Natural killer cell (primary cell): ENCODE data around the gene POLR3A. TPM values are rescaled to one million over a fixed set of nuclear protein-coding genes. Genes with fewer than 3 reads are reported as not detected.

Experiments
- ATAC-seq, 3 donors: fragments of 150-1000 bp in 2 of 3; fragments of 200-7000 bp in 1 of 3; cut with Tn5 transposase; 1 replicate in 1 of 3; 2 replicates in 2 of 3; pipeline ENCODE4 v1.10.0; 2021; ENCODE audit warnings: mild to moderate bottlenecking in 2 of 3, moderate library complexity in 2 of 3
- DNase-seq, 2 donors: peaks; one replicate each; pipeline versions ENCODE4 v3.0.0 to v3.0.0-alpha.2; 2013 to 2021; ENCODE audit warnings: mixed read lengths in 1 of 2
- H3K27ac ChIP-seq: one replicate; pipeline ENCODE4 v1.5.1; 2013; ENCODE audit warnings: mild to moderate bottlenecking, low read length
- H3K27me3 ChIP-seq: one replicate; pipeline ENCODE4 v1.6.1; 2013; ENCODE audit warnings: low read length; ENCODE audit not compliant: control insufficient read depth, insufficient read depth
- H3K36me3 ChIP-seq: one replicate; pipeline ENCODE4 v1.6.1; 2013; ENCODE audit warnings: low read length; ENCODE audit not compliant: control insufficient read depth, insufficient read depth
- H3K4me1 ChIP-seq: one replicate; pipeline ENCODE4 v1.6.1; 2013; ENCODE audit warnings: low read length; ENCODE audit not compliant: control insufficient read depth, insufficient read depth
- H3K4me3 ChIP-seq: one replicate; pipeline ENCODE4 v1.5.1; 2013; ENCODE audit warnings: low read length
- H3K9me3 ChIP-seq: one replicate; pipeline ENCODE4 v1.6.1; 2013; ENCODE audit warnings: low read length; ENCODE audit not compliant: control insufficient read depth, insufficient read depth
- H3K27ac Mint-ChIP-seq, 2 donors: one replicate each; pipeline ENCODE4 v1.8.0; 2022; ENCODE audit warnings: mild to moderate bottlenecking in 2 of 2, mixed read lengths in 2 of 2, moderate library complexity in 1 of 2
- H3K27me3 Mint-ChIP-seq, 2 donors: one replicate each; pipeline ENCODE4 v1.8.0; 2022; ENCODE audit warnings: low read depth in 2 of 2, mixed read lengths in 2 of 2
- H3K36me3 Mint-ChIP-seq: one replicate; pipeline ENCODE4 v1.8.0; 2022; ENCODE audit warnings: mixed read lengths
- H3K4me1 Mint-ChIP-seq, 2 donors: one replicate each; pipeline ENCODE4 v1.8.0; 2022; ENCODE audit warnings: mixed read lengths in 2 of 2
- H3K4me3 Mint-ChIP-seq: one replicate; pipeline ENCODE4 v1.8.0; 2022; ENCODE audit warnings: mild to moderate bottlenecking, moderate library complexity, mixed read lengths
- H3K9me3 Mint-ChIP-seq, 2 donors: one replicate each; pipeline ENCODE4 v1.8.0; 2022; ENCODE audit warnings: mixed read lengths in 2 of 2
- WGBS: methylation state at CpG from one replicate; pipeline ENCODE4 v1.1.7; 2013; ENCODE audit warnings: missing lambda C conversion rate; ENCODE audit not compliant: insufficient coverage; 5-methylcytosine and 5-hydroxymethylcytosine counted together
- intact Hi-C: fragments of 100-400 bp; cut with micrococcal nuclease; formaldehyde crosslinking; loops from one replicate; pipeline ENCODE4 v1.14.2; 2022
- total RNA-seq, 4 donors: library from RNA; stranded (reverse); fragments of 120-200 nt in 1 of 4; gene quantifications; one replicate each; pipeline versions ENCODE4 v1.2.3 to v1.2.4, GENCODE V29; 2013 to 2022
- TF ChIP-seq, protein P1 (sequence below): fragments of 200-600 bp; IDR thresholded peaks from one replicate; pipeline ENCODE4 v1.8.0; 2022; ENCODE audit warnings: antibody characterized with exemption

Gene POLR3A
- total RNA-seq, 3 donors from 2014 or later (not counting 1 experiment from before 2014, with no cell fraction given), result 15.6 to 21.0 (median 17.9) TPM

DNA sequence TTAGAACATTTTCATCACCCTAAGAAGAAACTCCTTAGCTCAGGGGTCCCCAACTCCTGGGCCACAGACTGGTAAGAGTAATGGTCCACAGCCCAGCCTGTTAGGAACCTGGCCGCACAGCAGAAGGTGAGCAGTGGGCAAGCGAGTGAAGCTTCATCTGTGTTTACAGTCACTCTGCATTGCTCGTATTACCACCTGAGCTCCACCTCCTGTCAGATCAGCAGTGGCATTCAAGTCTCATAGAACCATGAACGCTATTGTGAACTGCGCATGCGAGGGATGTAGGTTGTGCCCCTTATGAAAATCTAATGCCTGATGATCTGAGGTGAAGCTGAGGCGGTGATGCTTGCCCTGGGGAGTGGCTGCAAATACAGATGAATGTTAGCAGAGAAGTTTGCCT is 65.4 kb downstream of the POLR3A start:
- no peaks in the 10 kb centered on the region for H3K4me1 Mint-ChIP-seq
- H3K36me3 Mint-ChIP-seq, result no peaks in the 10 kb centered on the region
- peaks cover 0 to 6% of the 10 kb centered on the region in 2 donors for H3K27me3 Mint-ChIP-seq
- Histone ChIP-seq H3K4me3 (no peak overlapping the region), H3K27ac (no peak overlapping the region), H3K4me1 (no peaks in the 10 kb centered on the region), H3K36me3 (no peaks in the 10 kb centered on the region), H3K27me3 (no peaks in the 10 kb centered on the region), H3K9me3 (no peaks in the 10 kb centered on the region)
- ATAC-seq (no peak), DNase-seq (no peak)
- no peak overlapping the region for H3K4me3 Mint-ChIP-seq
- TF ChIP-seq, protein P1, sequence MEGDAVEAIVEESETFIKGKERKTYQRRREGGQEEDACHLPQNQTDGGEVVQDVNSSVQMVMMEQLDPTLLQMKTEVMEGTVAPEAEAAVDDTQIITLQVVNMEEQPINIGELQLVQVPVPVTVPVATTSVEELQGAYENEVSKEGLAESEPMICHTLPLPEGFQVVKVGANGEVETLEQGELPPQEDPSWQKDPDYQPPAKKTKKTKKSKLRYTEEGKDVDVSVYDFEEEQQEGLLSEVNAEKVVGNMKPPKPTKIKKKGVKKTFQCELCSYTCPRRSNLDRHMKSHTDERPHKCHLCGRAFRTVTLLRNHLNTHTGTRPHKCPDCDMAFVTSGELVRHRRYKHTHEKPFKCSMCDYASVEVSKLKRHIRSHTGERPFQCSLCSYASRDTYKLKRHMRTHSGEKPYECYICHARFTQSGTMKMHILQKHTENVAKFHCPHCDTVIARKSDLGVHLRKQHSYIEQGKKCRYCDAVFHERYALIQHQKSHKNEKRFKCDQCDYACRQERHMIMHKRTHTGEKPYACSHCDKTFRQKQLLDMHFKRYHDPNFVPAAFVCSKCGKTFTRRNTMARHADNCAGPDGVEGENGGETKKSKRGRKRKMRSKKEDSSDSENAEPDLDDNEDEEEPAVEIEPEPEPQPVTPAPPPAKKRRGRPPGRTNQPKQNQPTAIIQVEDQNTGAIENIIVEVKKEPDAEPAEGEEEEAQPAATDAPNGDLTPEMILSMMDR, result no peak
- intact Hi-C loops, result no loop called here
- H3K9me3 Mint-ChIP-seq, result no peaks in the 10 kb centered on the region
- WGBS, result 97% methylated on average over 7 of the region's 7 CpGs
- H3K27ac Mint-ChIP-seq, result no peak overlapping the region

DNA sequence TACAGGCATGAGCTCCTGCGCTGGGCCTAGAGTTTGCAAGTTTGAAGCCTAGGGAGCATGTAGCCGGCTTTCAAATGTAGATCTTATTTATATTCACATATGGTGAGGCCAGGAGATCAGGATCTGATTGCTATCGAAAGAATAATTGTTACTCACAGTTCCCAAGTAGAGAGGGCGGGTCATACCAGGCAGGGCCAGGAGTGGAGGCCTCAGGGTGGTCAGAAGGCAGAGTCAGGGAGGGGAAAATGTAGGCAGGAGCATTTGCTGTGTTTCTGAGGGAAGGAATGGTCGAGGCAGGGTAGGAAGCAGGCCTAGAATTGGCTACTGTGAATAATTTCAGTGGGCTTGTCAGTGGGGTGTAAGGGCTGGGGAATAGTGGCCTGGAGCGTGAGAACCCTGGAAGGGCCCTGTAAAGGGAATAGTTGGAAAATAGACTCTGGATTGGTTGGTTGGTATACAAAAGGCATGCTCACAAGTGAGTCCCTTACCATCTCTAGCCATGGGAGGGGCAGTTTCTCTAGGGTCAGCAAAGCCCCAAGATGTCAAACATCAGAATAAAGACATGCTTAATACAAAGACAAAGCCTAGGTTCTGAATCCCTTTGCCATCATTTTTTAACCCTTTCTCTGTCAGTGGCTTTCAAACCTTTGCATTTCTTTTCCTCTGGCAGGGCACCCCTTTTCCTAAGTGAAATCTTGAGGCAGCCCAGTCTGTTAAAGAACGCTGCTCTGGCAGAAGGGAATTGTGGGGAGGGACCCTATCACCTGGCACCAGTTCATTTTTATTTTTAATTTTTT is 66.8 kb downstream of the POLR3A start:
- ATAC-seq, result no peak
- TF ChIP-seq, protein P1, result no peak
- H3K4me1 Mint-ChIP-seq, result no peaks in the 10 kb centered on the region
- peaks cover 0 to 6% of the 10 kb centered on the region in 2 donors for H3K27me3 Mint-ChIP-seq
- H3K36me3 Mint-ChIP-seq, result no peaks in the 10 kb centered on the region
- H3K4me3 Mint-ChIP-seq, result no peak overlapping the region
- no peak for DNase-seq
- H3K36me3 ChIP-seq, result no peaks in the 10 kb centered on the region
- H3K9me3 Mint-ChIP-seq, result no peaks in the 10 kb centered on the region
- H3K4me3 ChIP-seq, result no peak overlapping the region
- intact Hi-C loops, result no loop called here
- H3K4me1 ChIP-seq, result no peaks in the 10 kb centered on the region
- H3K27me3 ChIP-seq, result no peaks in the 10 kb centered on the region
- no peak overlapping the region for H3K27ac ChIP-seq
- H3K9me3 ChIP-seq, result no peaks in the 10 kb centered on the region
- WGBS, result 84% methylated on average over 7 of the region's 7 CpGs
- H3K27ac Mint-ChIP-seq, result no peak overlapping the region

DNA sequence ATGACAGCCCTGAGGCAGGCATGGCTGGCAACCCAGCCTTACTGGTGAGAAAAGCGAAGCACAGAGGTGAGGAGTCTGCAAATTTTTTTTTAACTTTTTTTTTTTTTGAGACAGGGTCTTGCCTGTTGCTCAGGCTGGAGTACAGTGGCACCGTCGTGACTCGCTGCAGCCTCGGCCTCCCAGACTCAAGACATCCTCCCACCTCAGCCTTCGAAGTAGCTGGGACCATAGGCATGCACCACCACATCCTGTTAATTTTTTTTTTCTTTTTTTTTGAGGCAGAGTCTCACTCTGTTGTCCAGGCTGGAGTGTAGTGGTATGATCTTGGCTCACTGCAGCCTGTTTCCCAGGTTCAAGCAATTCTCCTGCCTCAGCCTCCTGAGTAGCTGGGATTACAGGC is 67.6 kb downstream of the POLR3A start:
- Mint-ChIP-seq H3K9me3 (no peaks in the 10 kb centered on the region), H3K4me3 (no peak overlapping the region), H3K4me1 (no peaks in the 10 kb centered on the region), H3K27me3 (peaks cover 0 to 6% of the 10 kb centered on the region in 2 donors), H3K36me3 (no peaks in the 10 kb centered on the region), H3K27ac (no peak overlapping the region)
- intact Hi-C loops, result no loop called here
- no peak overlapping the region for H3K27ac ChIP-seq
- TF ChIP-seq, protein P1, result no peak
- DNase-seq, result no peak
- no peak for ATAC-seq
- no peaks in the 10 kb centered on the region for H3K4me1 ChIP-seq
- H3K4me3 ChIP-seq, result no peak overlapping the region
- H3K27me3 ChIP-seq, result no peaks in the 10 kb centered on the region
- H3K9me3 ChIP-seq, result no peaks in the 10 kb centered on the region
- WGBS, result 79% methylated on average over 6 of the region's 6 CpGs
- no peaks in the 10 kb centered on the region for H3K36me3 ChIP-seq
